ENCODE data around the gene PRF1. TPM values are rescaled to one million over a fixed set of nuclear protein-coding genes. Genes with fewer than 3 reads are reported as not detected.

Gene PRF1
- total RNA-seq, 4 donors from 2014 or later = 0.18 to 2.1 (median 0.31) TPM; not detected in 1

DNA sequence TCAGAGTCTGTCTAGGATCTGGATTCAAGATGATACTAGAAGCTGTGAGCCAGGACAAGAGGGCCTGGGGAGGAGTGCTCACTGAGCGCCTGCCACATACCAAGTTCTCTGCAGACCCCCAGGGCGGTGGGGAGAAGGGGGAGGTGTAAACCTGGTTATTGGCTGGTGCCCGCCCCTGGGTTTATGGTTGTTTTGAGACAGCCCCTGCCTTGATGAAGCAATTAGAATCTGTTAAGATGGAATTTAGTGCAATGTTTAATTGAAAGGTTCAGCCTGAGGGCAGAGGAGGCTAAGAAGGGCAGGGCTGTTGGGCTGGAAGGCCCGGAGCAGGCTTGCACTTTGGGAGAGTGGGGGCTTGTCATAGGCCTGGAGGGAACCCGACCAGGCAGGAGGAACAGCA lies 42.7 kb downstream of the PRF1 start:
- Histone ChIP-seq H3K36me3 (no peaks in the 10 kb centered on the region), H3K9me3 (no peaks in the 10 kb centered on the region), H3K27me3 (no peaks in the 10 kb centered on the region), H3K4me3 (no peak overlapping the region), H3K4me1 (peaks cover 9% of the 10 kb centered on the region in 2 donors), H3K27ac (no peak overlapping the region)
- intact Hi-C loops (cut with DNase I; ENCODE audit: low total_unique reads) (no loop called here), in situ Hi-C loops (cut with MboI; ENCODE audit: low sequenced_read_pairs in 4 of 4) (loop anchor here in 1 of 4 donors (10.0 kb wide), 1 partner anchor 205 kb away; no protein-coding TSS in a partner anchor)
- TF ChIP-seq POLR2A (IDR thresholded peaks at IDR 0.05) = no peak
- TF ChIP-seq, protein P1, sequence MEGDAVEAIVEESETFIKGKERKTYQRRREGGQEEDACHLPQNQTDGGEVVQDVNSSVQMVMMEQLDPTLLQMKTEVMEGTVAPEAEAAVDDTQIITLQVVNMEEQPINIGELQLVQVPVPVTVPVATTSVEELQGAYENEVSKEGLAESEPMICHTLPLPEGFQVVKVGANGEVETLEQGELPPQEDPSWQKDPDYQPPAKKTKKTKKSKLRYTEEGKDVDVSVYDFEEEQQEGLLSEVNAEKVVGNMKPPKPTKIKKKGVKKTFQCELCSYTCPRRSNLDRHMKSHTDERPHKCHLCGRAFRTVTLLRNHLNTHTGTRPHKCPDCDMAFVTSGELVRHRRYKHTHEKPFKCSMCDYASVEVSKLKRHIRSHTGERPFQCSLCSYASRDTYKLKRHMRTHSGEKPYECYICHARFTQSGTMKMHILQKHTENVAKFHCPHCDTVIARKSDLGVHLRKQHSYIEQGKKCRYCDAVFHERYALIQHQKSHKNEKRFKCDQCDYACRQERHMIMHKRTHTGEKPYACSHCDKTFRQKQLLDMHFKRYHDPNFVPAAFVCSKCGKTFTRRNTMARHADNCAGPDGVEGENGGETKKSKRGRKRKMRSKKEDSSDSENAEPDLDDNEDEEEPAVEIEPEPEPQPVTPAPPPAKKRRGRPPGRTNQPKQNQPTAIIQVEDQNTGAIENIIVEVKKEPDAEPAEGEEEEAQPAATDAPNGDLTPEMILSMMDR (IDR thresholded peaks at IDR 0.05 in 4 of 5, conservative IDR thresholded peaks at IDR 0.05 in 1 of 5) = no peak
- DNase-seq (no peak), ATAC-seq (no peak)

DNA sequence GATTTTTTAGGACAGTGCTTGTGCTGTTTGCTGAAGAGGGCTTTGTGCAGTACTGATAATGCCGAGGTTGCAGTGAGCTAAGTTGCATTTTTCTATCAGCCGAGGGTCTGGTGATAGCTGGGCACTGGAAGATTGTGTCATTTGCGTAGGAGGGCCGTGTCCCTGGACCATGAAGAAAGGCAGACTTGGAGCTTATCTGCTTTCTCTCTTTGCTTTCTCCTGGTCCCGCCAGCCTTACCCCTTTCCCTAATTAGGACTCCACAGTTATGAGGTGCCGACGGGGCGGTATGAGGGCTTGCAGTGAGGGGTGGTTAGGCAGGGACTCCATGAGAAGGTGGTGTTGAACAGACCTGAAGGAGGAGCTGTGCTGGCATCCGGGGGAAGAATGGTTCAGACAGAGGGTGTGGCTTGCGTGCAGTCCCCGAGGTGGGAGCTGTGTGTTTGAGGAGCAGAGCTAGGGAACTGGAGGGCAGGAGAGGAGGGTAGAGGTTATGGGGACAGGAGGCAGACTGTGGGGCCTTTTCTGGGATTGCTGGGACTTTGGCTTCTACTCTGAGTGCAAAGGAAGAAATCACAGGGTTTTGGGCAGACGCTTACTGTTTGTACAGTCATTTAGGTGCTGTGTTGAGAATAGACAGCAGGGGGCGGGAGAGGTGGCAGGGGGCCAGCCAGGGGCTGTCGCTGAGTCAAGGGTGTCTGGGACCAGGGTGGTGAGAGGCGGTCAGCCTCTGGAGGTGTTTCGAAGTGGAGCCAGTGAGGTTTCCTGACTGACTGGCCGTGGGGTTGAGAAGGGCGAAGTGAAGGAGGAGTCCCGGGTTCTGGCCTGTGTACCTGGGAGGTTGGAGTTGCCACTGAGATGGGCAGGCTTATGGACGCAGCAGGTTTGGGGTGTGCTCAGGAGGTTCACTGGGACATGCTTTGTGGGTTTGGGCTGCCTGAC lies 43.4 kb downstream of the PRF1 start:
- no peak overlapping the region for H3K27ac ChIP-seq

DNA sequence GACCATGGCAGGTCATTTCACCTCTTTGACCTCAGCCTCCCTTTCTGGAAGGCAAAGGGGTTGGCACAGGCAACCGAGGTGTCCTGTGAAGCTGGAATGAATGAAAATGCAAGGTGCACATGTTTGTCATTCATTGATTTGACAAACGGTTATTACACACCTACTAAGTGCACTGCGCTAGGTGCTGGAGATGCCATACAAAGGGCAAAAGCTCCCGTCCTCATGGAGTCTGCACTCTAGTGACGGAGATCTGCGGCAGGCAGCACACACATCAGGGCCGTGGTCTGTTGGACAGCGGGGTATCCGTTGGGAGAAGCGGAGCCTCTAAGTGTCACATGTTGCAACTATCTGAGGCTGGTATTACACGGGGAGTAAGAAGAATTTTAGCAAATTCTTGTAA lies 44.2 kb downstream of the PRF1 start:
- intact Hi-C loops (cut with DNase I; ENCODE audit: low total_unique reads) (no loop called here), in situ Hi-C loops (cut with MboI; ENCODE audit: low sequenced_read_pairs in 4 of 4) (loop anchor here in 1 of 4 donors (10.0 kb wide), 1 partner anchor 207 kb away; no protein-coding TSS in a partner anchor)
- TF ChIP-seq, protein P1 (IDR thresholded peaks at IDR 0.05 in 4 of 5, conservative IDR thresholded peaks at IDR 0.05 in 1 of 5) = no peak
- no peak for TF ChIP-seq POLR2A (IDR thresholded peaks at IDR 0.05)
- H3K4me3 ChIP-seq = no peak overlapping the region
- H3K4me1 ChIP-seq = peaks cover 9% of the 10 kb centered on the region in 2 donors
- H3K36me3 ChIP-seq = no peaks in the 10 kb centered on the region
- ATAC-seq (no peak), DNase-seq (no peak)
- H3K9me3 ChIP-seq = no peaks in the 10 kb centered on the region
- H3K27ac ChIP-seq = no peak overlapping the region
- no peaks in the 10 kb centered on the region for H3K27me3 ChIP-seq

More for the DNA sequence above, 43.4 kb downstream of the PRF1 start:
- DNase-seq (no peak), ATAC-seq (peak in 1 of 2 donors; percentile 45)
- Histone ChIP-seq H3K4me1 (peaks cover 9% of the 10 kb centered on the region in 2 donors), H3K9me3 (no peaks in the 10 kb centered on the region), H3K4me3 (no peak overlapping the region), H3K36me3 (no peaks in the 10 kb centered on the region), H3K27me3 (no peaks in the 10 kb centered on the region)
- intact Hi-C loops (cut with DNase I; ENCODE audit: low total_unique reads) (no loop called here), in situ Hi-C loops (cut with MboI; ENCODE audit: low sequenced_read_pairs in 4 of 4) (loop anchor here in 1 of 4 donors (10.0 kb wide), 1 partner anchor 206 kb away; no protein-coding TSS in a partner anchor)
- TF ChIP-seq, protein P1 (IDR thresholded peaks at IDR 0.05 in 4 of 5, conservative IDR thresholded peaks at IDR 0.05 in 1 of 5) = peak in 4 of 5 experiments; percentile 38 to 48 (median 44)
- TF ChIP-seq POLR2A (IDR thresholded peaks at IDR 0.05) = no peak

DNA sequence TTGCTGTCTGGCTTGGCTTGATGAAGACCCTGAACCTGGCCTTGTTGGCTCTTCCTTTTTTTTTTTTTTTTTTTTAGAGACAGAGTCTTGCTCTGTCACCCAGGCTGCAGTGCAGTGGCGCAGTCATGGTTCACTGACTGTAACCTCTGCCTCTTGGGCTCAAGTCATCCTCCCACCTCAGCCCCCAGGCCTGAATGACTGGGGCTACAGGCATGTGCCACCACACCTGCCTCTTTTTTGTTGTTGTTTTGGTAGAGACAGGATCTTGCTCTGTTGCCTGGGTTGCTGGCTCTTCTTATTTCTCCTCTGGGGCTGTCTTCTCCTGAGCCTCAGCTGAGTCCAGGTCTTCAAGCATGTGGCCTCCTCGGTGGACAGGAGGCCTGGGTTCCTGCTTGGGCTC lies 44.7 kb downstream of the PRF1 start:
- intact Hi-C loops (cut with DNase I; ENCODE audit: low total_unique reads) = no loop called here
- no peaks in the 10 kb centered on the region for H3K36me3 ChIP-seq
- no peak for TF ChIP-seq POLR2A (IDR thresholded peaks at IDR 0.05)
- TF ChIP-seq, protein P1 (IDR thresholded peaks at IDR 0.05 in 4 of 5, conservative IDR thresholded peaks at IDR 0.05 in 1 of 5) = no peak
- H3K27me3 ChIP-seq = no peaks in the 10 kb centered on the region
- H3K27ac ChIP-seq = no peak overlapping the region
- in situ Hi-C loops (cut with MboI; ENCODE audit: low sequenced_read_pairs in 4 of 4) = loop anchor here in 1 of 4 donors (10.0 kb wide), 1 partner anchor 207 kb away; no protein-coding TSS in a partner anchor
- ATAC-seq = no peak
- no peak overlapping the region for H3K4me3 ChIP-seq
- H3K4me1 ChIP-seq = peaks cover 9% of the 10 kb centered on the region in 2 donors
- DNase-seq = no peak
- no peaks in the 10 kb centered on the region for H3K9me3 ChIP-seq

All from gastrocnemius medialis (tissue), 4 donors.